Ramos (cell line): ENCODE data around the gene GSDME.
"Not testable (repeated sequence)": the region's sequence is repeated elsewhere in the genome, so short reads cannot be mapped to it uniquely, and the experiment has no call there.

ENCODE experiments used
- in situ Hi-C: fragments of 300-500 bp; cut with MboI; formaldehyde crosslinking; loops from one replicate; pipeline ENCODE4 v1.14.3; 2022; ENCODE audit warnings: low sequenced_read_pairs; ENCODE audit not compliant: unreplicated experiment

GSDME gene

DNA sequence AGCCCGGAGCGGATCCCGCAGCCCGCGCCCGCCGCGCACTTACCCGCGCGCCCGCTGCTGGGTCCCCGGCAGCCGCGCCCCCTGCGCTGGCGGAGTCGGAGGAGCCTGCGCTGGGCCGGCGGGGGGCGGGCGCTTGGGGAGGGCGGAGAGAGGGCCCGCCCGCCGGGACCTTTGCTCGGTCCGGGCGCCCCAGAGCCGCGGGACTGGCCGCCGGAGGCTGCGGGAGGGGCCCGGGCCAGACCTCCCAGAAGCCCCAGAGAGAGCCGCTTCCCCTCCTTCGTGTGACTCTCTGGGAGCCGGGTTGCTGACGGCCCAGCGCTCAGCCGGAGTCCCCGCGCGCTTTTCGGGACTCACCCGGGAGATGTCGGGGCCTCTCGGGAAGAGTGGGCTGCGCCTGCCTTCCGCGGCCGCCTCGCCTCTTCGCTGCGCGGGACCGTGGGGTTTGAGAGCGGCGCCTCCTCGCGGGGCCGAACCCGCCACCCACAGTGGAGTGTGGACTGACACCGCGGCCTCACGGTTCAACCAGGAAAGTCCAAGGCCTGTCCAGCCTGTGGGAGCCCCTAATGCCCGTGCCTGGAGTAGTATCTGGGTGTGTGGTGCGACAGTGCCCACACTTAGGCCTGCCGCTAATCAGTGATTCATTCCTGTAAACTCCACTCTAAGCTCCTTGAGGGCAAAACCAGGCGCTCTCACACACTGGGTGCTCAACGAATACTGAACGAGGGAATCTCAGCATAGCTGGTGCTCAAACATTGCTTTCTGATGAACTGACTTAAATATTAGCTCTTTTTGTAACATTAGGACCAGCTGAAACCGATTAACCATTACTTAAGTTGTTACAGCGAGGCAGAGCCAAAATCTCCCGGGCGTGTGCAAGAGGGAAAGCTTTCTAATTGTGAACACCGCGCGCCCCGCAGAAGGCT is at the start of gene GSDME:
Gene GSDME, minus strand, starts transcription at position 112 of the 923 bp plus-strand sequence. CDS start 7,690 bp downstream, outside the sequence.
- in situ Hi-C loops = no loop called here

- in situ Hi-C loops = no loop called here
Measured at GRCh38 chr7:24802300-24802699, 45.0 kb upstream of the GSDME start.

- in situ Hi-C loops = no loop called here
Measured at GRCh38 chr7:24801883-24802282, 44.6 kb upstream of the GSDME start.

DNA sequence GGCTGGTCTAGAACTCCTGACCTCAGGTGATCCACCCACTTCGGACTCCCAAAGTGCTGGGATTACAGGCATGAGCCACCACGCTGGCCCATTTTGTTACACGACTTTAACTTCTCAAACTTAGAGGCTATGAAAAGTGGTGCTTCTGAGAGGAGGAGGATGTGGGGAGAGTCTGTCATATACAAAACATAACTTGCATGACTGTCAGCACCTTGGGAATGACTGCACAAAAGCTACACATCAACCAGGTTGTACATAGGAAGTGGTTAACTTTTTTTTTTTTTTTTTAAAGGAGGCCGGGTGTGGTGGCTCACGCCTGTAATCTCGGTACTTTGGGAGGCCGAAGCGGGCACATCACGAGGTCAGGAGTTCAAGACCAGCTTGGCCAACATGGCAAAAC is 43.4 kb upstream of the GSDME start:
- in situ Hi-C loops = no loop called here

- in situ Hi-C loops = no loop called here
Measured at GRCh38 chr7:24800073-24800472, 42.8 kb upstream of the GSDME start.

DNA sequence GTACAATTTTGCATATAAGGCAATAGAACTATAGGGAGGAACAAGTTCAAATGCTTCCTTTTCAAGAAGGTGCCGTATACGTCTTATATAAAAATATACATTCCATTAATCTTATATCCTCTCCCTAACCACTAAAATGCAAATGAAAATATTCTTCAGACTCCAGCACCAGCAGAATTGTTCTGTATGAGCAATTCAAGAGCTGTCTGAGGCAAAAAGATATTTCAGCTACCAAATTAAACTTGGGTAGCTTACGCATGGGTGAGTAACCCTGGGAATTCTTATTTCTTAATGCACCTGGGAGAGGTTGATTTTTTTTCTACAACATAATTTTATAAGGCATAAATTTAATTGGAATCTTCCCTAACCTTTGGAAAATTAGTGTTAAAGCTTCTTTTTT is 42.2 kb upstream of the GSDME start:
- in situ Hi-C loops = no loop called here

- in situ Hi-C loops = no loop called here
Measured at GRCh38 chr7:24798261-24798660, 41.0 kb upstream of the GSDME start.

- in situ Hi-C loops = no loop called here
Measured at GRCh38 chr7:24797270-24797669, 40.0 kb upstream of the GSDME start.

- in situ Hi-C loops = no loop called here
Measured at GRCh38 chr7:24795407-24795767, 38.1 kb upstream of the GSDME start.

DNA sequence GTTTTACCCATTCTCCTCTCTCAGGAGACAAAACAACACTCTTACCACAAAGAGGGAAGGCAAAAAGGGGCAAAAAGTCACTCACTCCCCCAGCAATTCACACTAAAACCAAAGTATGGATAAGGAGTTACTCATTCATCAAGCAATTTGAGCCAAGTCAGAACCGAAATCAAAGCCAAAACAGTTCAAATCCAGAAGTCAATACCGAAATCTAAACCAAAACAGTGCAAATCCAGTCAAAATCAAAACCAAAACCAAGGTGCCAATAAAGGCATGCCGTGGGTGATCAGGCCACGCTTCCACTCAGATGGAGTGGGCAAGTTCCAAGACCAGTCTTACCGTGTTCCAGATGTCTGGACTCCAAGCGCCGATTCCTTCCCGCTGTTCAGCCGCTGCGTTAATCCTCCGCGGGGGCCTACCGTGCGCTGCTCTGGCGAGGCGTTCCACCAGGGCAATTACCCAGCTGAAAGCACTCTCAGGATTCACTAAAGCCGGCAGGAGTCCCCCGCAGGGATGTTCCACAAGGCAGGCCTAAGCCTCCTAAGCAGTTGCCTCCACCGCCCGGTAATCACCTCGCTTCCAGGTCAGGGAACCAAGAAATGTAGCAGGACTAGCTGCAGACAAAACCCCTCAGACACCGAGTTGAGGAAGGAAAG is 37.6 kb upstream of the GSDME start:
- in situ Hi-C loops = not testable (repeated sequence)

GRCh38 chr7:24793982-24794648 is 36.9 kb upstream of the GSDME start:
- in situ Hi-C loops = no loop called here

GRCh38 chr7:24788961-24789576 is 31.8 kb upstream of the GSDME start:
- in situ Hi-C loops = no loop called here

DNA sequence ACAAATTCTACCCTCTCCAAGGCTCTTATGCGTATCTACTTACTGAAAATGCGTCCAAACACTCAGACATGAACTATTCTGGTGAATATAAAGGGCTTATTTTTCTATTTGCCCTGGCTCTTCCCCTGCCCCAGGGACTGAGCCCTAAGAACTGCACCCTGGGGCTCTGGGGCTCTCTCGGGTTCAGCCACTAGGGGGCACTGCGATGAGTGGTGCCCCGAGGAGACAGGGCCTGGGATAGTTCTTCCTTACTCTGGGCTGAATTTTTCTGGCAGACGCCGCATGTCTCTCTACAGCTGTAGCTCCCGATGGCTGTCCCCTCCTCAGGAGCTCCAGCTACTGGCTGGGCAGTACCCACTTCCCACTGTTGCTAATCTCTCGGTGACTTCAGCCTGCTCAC is 30.8 kb upstream of the GSDME start:
- in situ Hi-C loops = no loop called here

- in situ Hi-C loops = no loop called here
Measured at GRCh38 chr7:24786941-24787340, 29.7 kb upstream of the GSDME start.

DNA sequence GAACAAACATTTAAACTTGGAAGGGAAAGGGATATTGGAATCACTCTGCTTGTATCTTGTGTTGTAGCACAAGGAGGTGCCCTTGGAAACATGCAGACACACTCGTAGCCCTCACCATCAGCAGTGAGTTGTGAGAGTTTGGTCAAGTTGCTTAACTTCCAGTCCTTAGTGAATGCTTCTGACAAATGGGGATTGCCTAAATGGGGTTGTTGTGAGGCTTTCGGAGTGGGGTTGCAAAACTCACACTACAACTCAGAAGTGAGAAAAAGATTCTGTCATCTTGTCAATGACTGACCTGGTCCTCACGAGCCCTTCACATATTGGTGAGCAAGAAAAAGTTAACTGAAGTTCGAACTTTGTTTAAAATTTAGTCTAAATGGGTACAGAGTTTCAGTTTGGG is 29.0 kb upstream of the GSDME start:
- in situ Hi-C loops = no loop called here

- in situ Hi-C loops = no loop called here
Measured at GRCh38 chr7:24784277-24784676, 27.0 kb upstream of the GSDME start.

GRCh38 chr7:24783698-24784097 is 26.4 kb upstream of the GSDME start:
- in situ Hi-C loops = no loop called here

DNA sequence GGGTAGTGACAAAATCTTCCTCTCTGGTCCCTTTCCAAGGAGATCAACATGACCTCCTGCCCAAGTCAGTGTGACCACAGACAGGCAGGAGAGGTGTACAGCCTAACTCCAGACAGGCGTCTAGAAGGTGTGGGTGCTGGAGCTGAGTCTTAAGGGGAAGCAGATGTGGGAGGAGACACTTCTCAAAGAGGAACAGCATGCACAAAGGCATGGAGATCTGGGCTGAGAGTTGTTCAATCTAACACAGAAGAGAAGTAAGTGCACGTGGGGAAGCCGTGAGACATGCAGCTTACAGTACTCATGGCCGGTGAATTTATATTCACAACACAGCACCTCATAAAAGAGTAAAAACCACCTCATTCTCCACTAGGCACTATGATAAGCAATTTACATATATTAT is 23.8 kb upstream of the GSDME start:
- in situ Hi-C loops = no loop called here

DNA sequence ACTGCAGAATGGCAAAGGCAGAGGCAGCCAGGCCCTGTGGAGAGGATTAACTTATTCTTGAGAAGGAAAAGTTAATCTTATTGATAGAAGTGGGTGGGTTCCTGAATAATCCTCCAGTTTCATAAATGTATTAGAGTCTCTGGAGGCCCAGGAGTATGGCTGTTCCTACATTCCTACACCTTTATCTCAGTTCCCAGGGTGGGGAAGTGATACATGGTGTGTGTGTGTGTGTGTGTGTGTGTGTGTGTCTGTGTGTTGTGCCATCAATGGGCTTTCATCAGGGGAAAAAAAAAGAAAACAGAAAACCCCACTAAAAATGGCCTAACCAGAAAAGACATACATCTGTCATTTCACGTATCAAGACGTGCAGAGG is 22.0 kb upstream of the GSDME start:
- in situ Hi-C loops = no loop called here

GRCh38 chr7:24778543-24779282 is 21.4 kb upstream of the GSDME start:
- in situ Hi-C loops = no loop called here
